Loucy (cell line): ENCODE results near the gene CPVL.

Experiments
- H2AFZ ChIP-seq: fragments of 200-600 bp; sonication (generic); 2 replicates; pipeline ENCODE4 v1.6.0; 2016; ENCODE audit warnings: antibody characterized with exemption, mild to moderate bottlenecking, low read length, moderate library complexity
- H3F3A ChIP-seq: fragments of 200-600 bp; 2 replicates; pipeline ENCODE4 v1.6.0; 2016; ENCODE audit warnings: antibody characterized with exemption, low read depth, mild to moderate bottlenecking
- H3K27me3 ChIP-seq: fragments of 200-600 bp; sonication (generic); 2 replicates; pipeline ENCODE4 v1.6.1; 2014; ENCODE audit warnings: low read length, mild to moderate bottlenecking; ENCODE audit not compliant: insufficient read depth, poor library complexity, severe bottlenecking
- H3K36me3 ChIP-seq: fragments of 200-600 bp; sonication (generic); 2 replicates; pipeline ENCODE4 v1.6.1; 2016; ENCODE audit warnings: low read length; ENCODE audit not compliant: insufficient read depth
- H3K4me1 ChIP-seq: fragments of 200-600 bp; sonication (generic); 2 replicates; pipeline ENCODE4 v1.5.1; 2014; ENCODE audit warnings: low read length, mild to moderate bottlenecking; ENCODE audit not compliant: insufficient read depth, poor library complexity, severe bottlenecking
- H3K4me2 ChIP-seq: fragments of 200-600 bp; sonication (generic); 2 replicates; pipeline ENCODE4 v1.6.0; 2014; ENCODE audit warnings: antibody characterized with exemption, low read length, low read depth, mild to moderate bottlenecking; ENCODE audit not compliant: poor library complexity, severe bottlenecking
- H3K4me3 ChIP-seq: fragments of 200-600 bp; sonication (generic); 2 replicates; pipeline ENCODE4 v1.5.1; 2014; ENCODE audit warnings: low read length, mild to moderate bottlenecking, mixed read lengths; ENCODE audit not compliant: poor library complexity, severe bottlenecking
- H3K79me2 ChIP-seq: fragments of 200-600 bp; sonication (generic); 2 replicates; pipeline ENCODE4 v1.6.1; 2014; ENCODE audit warnings: low read length; ENCODE audit not compliant: insufficient read depth
- H3K9ac ChIP-seq: fragments of 200-600 bp; sonication (generic); 2 replicates; pipeline ENCODE4 v1.6.0; 2014; ENCODE audit warnings: mild to moderate bottlenecking, low read depth, low read length, moderate library complexity; ENCODE audit not compliant: poor library complexity, severe bottlenecking
- H3K9me2 ChIP-seq: fragments of 200-600 bp; sonication (generic); replicated peaks from 2 replicates; pipeline ENCODE4 v1.6.1; 2016; ENCODE audit warnings: low read depth, low read length, mixed read lengths
- H3K9me3 ChIP-seq: fragments of 200-600 bp; sonication (generic); 2 replicates; pipeline ENCODE4 v1.6.1; 2014; ENCODE audit warnings: mild to moderate bottlenecking, antibody characterized with exemption, low read length, low read depth; ENCODE audit not compliant: insufficient read depth
- H4K20me1 ChIP-seq: fragments of 200-600 bp; sonication (generic); 2 replicates; pipeline ENCODE4 v1.6.0; 2014; ENCODE audit warnings: antibody characterized with exemption, low read length, mild to moderate bottlenecking; ENCODE audit not compliant: insufficient read depth, poor library complexity, severe bottlenecking
- CTCF ChIP-seq: fragments of 200-600 bp; sonication (generic); conservative IDR thresholded peaks from 2 replicates; pipeline ENCODE4 v1.5.1; 2014; ENCODE audit warnings: mild to moderate bottlenecking, antibody characterized with exemption, low read length
- EZH2phosphoT487 ChIP-seq: fragments of 200-600 bp; IDR thresholded peaks from 2 replicates; pipeline ENCODE4 v1.6.1; 2018; ENCODE audit warnings: antibody characterized with exemption, mild to moderate bottlenecking, moderate library complexity, borderline replicate concordance

Gene CPVL

GRCh38 chr7:29160080-29160479 lies 13.7 kb upstream of the CPVL start:
- H3K9ac ChIP-seq, result no peak overlapping the region
- no peaks in the 10 kb centered on the region for H3K36me3 ChIP-seq
- no peak overlapping the region for H3K4me2 ChIP-seq
- H3K4me3 ChIP-seq, result no peak overlapping the region
- H3K79me2 ChIP-seq, result no peaks in the 10 kb centered on the region
- no peaks in the 10 kb centered on the region for H3K9me3 ChIP-seq
- TF ChIP-seq CTCF (no peak), EZH2phosphoT487 (no peak)
- H4K20me1 ChIP-seq, result no peaks in the 10 kb centered on the region
- peaks cover 20% of the 10 kb centered on the region for H3K4me1 ChIP-seq
- H3K27me3 ChIP-seq, result no peaks in the 10 kb centered on the region
- H2AFZ ChIP-seq, result no peak overlapping the region
- H3F3A ChIP-seq, result no peaks in the 10 kb centered on the region
- no peaks in the 10 kb centered on the region for H3K9me2 ChIP-seq

- no peaks in the 10 kb centered on the region for H3K9me3 ChIP-seq
- TF ChIP-seq CTCF (no peak), EZH2phosphoT487 (no peak)
- no peaks in the 10 kb centered on the region for H3K27me3 ChIP-seq
- no peak overlapping the region for H2AFZ ChIP-seq
- no peak overlapping the region for H3K4me3 ChIP-seq
- H3K4me2 ChIP-seq, result no peak overlapping the region
- no peaks in the 10 kb centered on the region for H4K20me1 ChIP-seq
- H3K9me2 ChIP-seq, result no peaks in the 10 kb centered on the region
- no peak overlapping the region for H3K9ac ChIP-seq
- no peaks in the 10 kb centered on the region for H3F3A ChIP-seq
- H3K4me1 ChIP-seq, result peaks cover 20% of the 10 kb centered on the region
- no peaks in the 10 kb centered on the region for H3K36me3 ChIP-seq
- H3K79me2 ChIP-seq, result no peaks in the 10 kb centered on the region
These were observed 12.6 kb upstream of the CPVL start for GRCh38 chr7:29158795-29159423.

GRCh38 chr7:29156907-29157452 lies 10.6 kb upstream of the CPVL start:
- no peaks in the 10 kb centered on the region for H3K9me2 ChIP-seq
- no peak for TF ChIP-seq EZH2phosphoT487
- TF ChIP-seq CTCF, result peak; percentile 33
- peak overlapping the region; percentile 56 for H3K4me2 ChIP-seq
- no peaks in the 10 kb centered on the region for H3K27me3 ChIP-seq
- peak overlapping the region; percentile 72 for H2AFZ ChIP-seq
- peaks cover 20% of the 10 kb centered on the region for H3K4me1 ChIP-seq
- H3K36me3 ChIP-seq, result no peaks in the 10 kb centered on the region
- no peaks in the 10 kb centered on the region for H3F3A ChIP-seq
- no peaks in the 10 kb centered on the region for H3K79me2 ChIP-seq
- no peaks in the 10 kb centered on the region for H3K9me3 ChIP-seq
- no peaks in the 10 kb centered on the region for H4K20me1 ChIP-seq
- peak overlapping the region; percentile 2 for H3K9ac ChIP-seq
- peak overlapping the region; percentile 60 for H3K4me3 ChIP-seq
